H9 (cell line): ENCODE measurements around the gene OR52E1. TPM values are rescaled to one million over a fixed set of nuclear protein-coding genes. Genes with fewer than 3 reads are reported as not detected.

Experiments used
- DNase-seq: peaks from one replicate; pipeline ENCODE4 v3.0.0-alpha.2; 2017
- H2AFZ ChIP-seq: one replicate; pipeline ENCODE4 v1.6.1; 2013; ENCODE audit warnings: mild to moderate bottlenecking, low read length, control low read depth, moderate library complexity
- H2AK5ac ChIP-seq: 2 replicates; pipeline ENCODE4 v1.6.1; 2013; ENCODE audit warnings: low read length, control low read depth, mixed read lengths; ENCODE audit not compliant: insufficient read length
- H2BK120ac ChIP-seq: one replicate; pipeline ENCODE4 v1.6.1; 2013; ENCODE audit warnings: low read depth, mild to moderate bottlenecking, low read length, control low read depth, inconsistent platforms; ENCODE audit not compliant: poor library complexity, severe bottlenecking
- H2BK12ac ChIP-seq: 2 replicates; pipeline ENCODE4 v1.6.1; 2013; ENCODE audit warnings: low read length, control low read depth, mixed read lengths, low read depth; ENCODE audit not compliant: insufficient read length
- H2BK15ac ChIP-seq: 2 replicates; pipeline ENCODE4 v1.6.1; 2013; ENCODE audit warnings: low read depth, low read length, control low read depth
- H2BK20ac ChIP-seq: one replicate; pipeline ENCODE4 v1.6.1; 2013; ENCODE audit warnings: low read depth, mild to moderate bottlenecking, low read length, control low read depth, inconsistent platforms; ENCODE audit not compliant: poor library complexity, severe bottlenecking
- H2BK5ac ChIP-seq: 2 replicates; pipeline ENCODE4 v1.6.1; 2013; ENCODE audit warnings: low read length, control low read depth, mixed read lengths; ENCODE audit not compliant: insufficient read length
- H3K14ac ChIP-seq: 2 replicates; pipeline ENCODE4 v1.6.1; 2013; ENCODE audit warnings: low read length, control low read depth; ENCODE audit not compliant: insufficient read depth
- H3K18ac ChIP-seq: 2 replicates; pipeline ENCODE4 v1.6.1; 2013; ENCODE audit warnings: low read depth, mild to moderate bottlenecking, mixed read lengths, low read length, control low read depth; ENCODE audit not compliant: insufficient read length
- H3K23ac ChIP-seq: 2 replicates; pipeline ENCODE4 v1.6.1; 2013; ENCODE audit warnings: low read length, control low read depth, mixed read lengths, low read depth; ENCODE audit not compliant: insufficient read length
- H3K23me2 ChIP-seq: 2 replicates; pipeline ENCODE4 v1.6.1; 2013; ENCODE audit warnings: low read depth, mild to moderate bottlenecking, mixed read lengths, low read length, control low read depth; ENCODE audit not compliant: insufficient read length, poor library complexity, severe bottlenecking
- H3K27ac ChIP-seq: 2 replicates; pipeline ENCODE4 v1.5.1; 2013; ENCODE audit warnings: low read length, control low read depth, mixed read lengths, low read depth; ENCODE audit not compliant: insufficient read length
- H3K27me3 ChIP-seq: 2 replicates; pipeline ENCODE4 v1.6.1; 2013; ENCODE audit warnings: low read length, control low read depth, inconsistent platforms; ENCODE audit not compliant: insufficient read depth
- H3K4ac ChIP-seq: 2 replicates; pipeline ENCODE4 v1.6.1; 2013; ENCODE audit warnings: low read depth, mild to moderate bottlenecking, control low read depth, inconsistent platforms, low read length, moderate library complexity
- H3K4me1 ChIP-seq: 2 replicates; pipeline ENCODE4 v1.6.1; 2013; ENCODE audit warnings: low read length, control low read depth, inconsistent platforms; ENCODE audit not compliant: insufficient read depth
- H3K4me2 ChIP-seq: 2 replicates; pipeline ENCODE4 v1.6.1; 2013; ENCODE audit warnings: low read length, control low read depth, mixed read lengths; ENCODE audit not compliant: insufficient read length, insufficient read depth
- H3K56ac ChIP-seq: 2 replicates; pipeline ENCODE4 v1.6.1; 2013; ENCODE audit warnings: low read depth, mild to moderate bottlenecking, mixed read lengths, low read length, control low read depth; ENCODE audit not compliant: insufficient read length
- H3K79me1 ChIP-seq: 2 replicates; pipeline ENCODE4 v1.6.1; 2013; ENCODE audit warnings: low read depth, mild to moderate bottlenecking, moderate library complexity, low read length, control low read depth, inconsistent platforms; ENCODE audit not compliant: insufficient read depth, poor library complexity, severe bottlenecking
- H3K79me2 ChIP-seq: 2 replicates; pipeline ENCODE4 v1.6.1; 2013; ENCODE audit warnings: low read length, control low read depth, inconsistent platforms; ENCODE audit not compliant: insufficient read depth
- H3K9ac ChIP-seq: 2 replicates; pipeline ENCODE4 v1.6.1; 2013; ENCODE audit warnings: low read length, control low read depth, mixed read lengths; ENCODE audit not compliant: insufficient read length; ENCODE audit errors: extremely low read depth
- H3K9me3 ChIP-seq: one replicate; pipeline ENCODE4 v1.6.1; 2013; ENCODE audit warnings: low read depth, low read length, inconsistent platforms; ENCODE audit not compliant: control insufficient read depth
- H3T11ph ChIP-seq: one replicate; pipeline ENCODE4 v1.6.1; 2013; ENCODE audit warnings: mild to moderate bottlenecking, low read length, control low read depth, inconsistent platforms
- H4K20me1 ChIP-seq: one replicate; pipeline ENCODE4 v1.6.1; 2013; ENCODE audit not compliant: control insufficient read depth, insufficient read length, insufficient read depth
- H4K5ac ChIP-seq: 2 replicates; pipeline ENCODE4 v1.6.1; 2013; ENCODE audit warnings: low read depth, mild to moderate bottlenecking, mixed read lengths, low read length, control low read depth; ENCODE audit not compliant: insufficient read length
- H4K8ac ChIP-seq: replicated peaks from 2 replicates; pipeline ENCODE4 v1.6.1; 2013; ENCODE audit warnings: low read length, control low read depth, mixed read lengths, low read depth; ENCODE audit not compliant: insufficient read length
- H4K91ac ChIP-seq: 2 replicates; pipeline ENCODE4 v1.6.1; 2013; ENCODE audit warnings: low read depth, mild to moderate bottlenecking, moderate library complexity, mixed read lengths, low read length, control low read depth; ENCODE audit not compliant: insufficient read length
- H3K27ac Mint-ChIP-seq, 3 experiments: 2 replicates in 2 of 3; 3 replicates in 1 of 3; pipeline ENCODE4 v1.8.0; 2020 to 2021; ENCODE audit warnings: mixed read lengths in 3 of 3, mild to moderate bottlenecking in 1 of 3, moderate library complexity in 1 of 3
- H3K27me3 Mint-ChIP-seq: 2 replicates; pipeline ENCODE4 v1.8.0; 2021; ENCODE audit warnings: low read depth, mild to moderate bottlenecking, moderate library complexity, mixed read lengths
- H3K36me3 Mint-ChIP-seq, 3 experiments: 2 replicates in 2 of 3; 3 replicates in 1 of 3; pipeline ENCODE4 v1.8.0; 2020 to 2021; ENCODE audit warnings: low read depth in 3 of 3, mixed read lengths in 3 of 3; ENCODE audit not compliant: insufficient read depth in 1 of 3
- H3K4me1 Mint-ChIP-seq, 2 experiments: 2 replicates each; pipeline ENCODE4 v1.8.0; 2020; ENCODE audit warnings: mixed read lengths in 2 of 2
- H3K4me3 Mint-ChIP-seq, 2 experiments: 2 replicates in 1 of 2; 3 replicates in 1 of 2; pipeline ENCODE4 v1.8.0; 2020 to 2021; ENCODE audit warnings: mild to moderate bottlenecking in 2 of 2, mixed read lengths in 2 of 2, moderate library complexity in 1 of 2
- H3K9me3 Mint-ChIP-seq, 2 experiments: 2 replicates in 1 of 2; 3 replicates in 1 of 2; pipeline ENCODE4 v1.8.0; 2020; ENCODE audit warnings: mild to moderate bottlenecking in 2 of 2, mixed read lengths in 2 of 2, moderate library complexity in 1 of 2
- WGBS: extraction: QIAGEN DNeasy Blood & Tissue Kit; methylation state at CpG from one replicate; pipeline ENCODE4 v1.1.7; 2013; ENCODE audit warnings: missing lambda C conversion rate, low lambda C conversion rate, mixed read lengths; ENCODE audit not compliant: insufficient read length; ENCODE audit errors: extremely low coverage; 5-methylcytosine and 5-hydroxymethylcytosine counted together
- total RNA-seq: library from RNA; stranded (reverse); gene quantifications from 2 replicates; pipeline ENCODE4 v1.2.1, GENCODE V29; 2021
- TF ChIP-seq, protein P1 (sequence below): fragments of 200-600 bp; sonication (generic); conservative IDR thresholded peaks from 3 replicates; pipeline ENCODE4 v1.8.0; 2021; ENCODE audit warnings: antibody characterized with exemption, mild to moderate bottlenecking

OR52E1 gene
- total RNA-seq, 1 experiment from 2014 or later = not detected

DNA sequence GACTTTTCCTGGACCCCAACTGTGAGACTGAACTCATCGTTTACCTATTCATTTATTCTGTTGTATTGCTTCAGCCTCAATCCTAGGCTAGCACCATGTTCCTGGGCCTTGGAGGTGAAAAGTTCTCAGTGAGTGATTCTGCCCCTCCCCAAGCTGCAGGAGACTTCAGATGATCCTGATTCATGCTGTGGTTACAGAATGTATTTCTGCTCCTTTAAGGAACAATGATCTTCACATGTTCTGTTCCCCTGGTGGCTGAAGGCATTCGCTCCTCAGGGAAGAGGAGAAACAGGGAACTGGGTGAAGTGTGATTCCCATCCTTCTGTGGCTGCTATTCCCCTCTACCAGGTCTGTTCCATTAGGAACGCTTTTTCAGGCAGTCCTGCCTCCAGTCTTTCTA is 2.4 kb downstream of the OR52E1 start:
- no peaks in the 10 kb centered on the region for H3K36me3 Mint-ChIP-seq
- H3K23me2 ChIP-seq = no peaks in the 10 kb centered on the region
- H3K27me3 ChIP-seq = no peaks in the 10 kb centered on the region
- no peak overlapping the region for H3K4me3 Mint-ChIP-seq
- no peak overlapping the region for H4K8ac ChIP-seq
- no peak overlapping the region for H3K4me2 ChIP-seq
- H3K4ac ChIP-seq = no peak overlapping the region
- H2BK5ac ChIP-seq = no peak overlapping the region
- H2BK12ac ChIP-seq = no peak overlapping the region
- peaks cover 0 to 3% of the 10 kb centered on the region in 2 experiments; a peak in 1 of 4 replicates for H3K4me1 Mint-ChIP-seq
- no peak overlapping the region for H2BK20ac ChIP-seq
- no peaks in the 10 kb centered on the region; a peak in 1 of 5 replicates for H3K9me3 Mint-ChIP-seq
- H3K27ac ChIP-seq = no peak overlapping the region
- no peak overlapping the region for H3K56ac ChIP-seq
- H2BK120ac ChIP-seq = no peak overlapping the region
- H3T11ph ChIP-seq = no peak overlapping the region
- H3K9ac ChIP-seq = no peak overlapping the region
- H3K9me3 ChIP-seq = no peaks in the 10 kb centered on the region
- H4K91ac ChIP-seq = no peak overlapping the region
- H3K79me1 ChIP-seq = no peaks in the 10 kb centered on the region
- H2AK5ac ChIP-seq = no peak overlapping the region
- no peak overlapping the region for H2BK15ac ChIP-seq
- DNase-seq = no peak
- H2AFZ ChIP-seq = no peak overlapping the region
- H3K27me3 Mint-ChIP-seq = no peaks in the 10 kb centered on the region
- no peak overlapping the region for H3K27ac Mint-ChIP-seq
- no peak overlapping the region for H3K23ac ChIP-seq
- no peak overlapping the region for H4K5ac ChIP-seq
- no peak overlapping the region for H3K18ac ChIP-seq
- no CpG with 5 or more reads among the region's 3 CpGs for WGBS
- no peaks in the 10 kb centered on the region for H4K20me1 ChIP-seq
- H3K79me2 ChIP-seq = no peaks in the 10 kb centered on the region
- TF ChIP-seq, protein P1, sequence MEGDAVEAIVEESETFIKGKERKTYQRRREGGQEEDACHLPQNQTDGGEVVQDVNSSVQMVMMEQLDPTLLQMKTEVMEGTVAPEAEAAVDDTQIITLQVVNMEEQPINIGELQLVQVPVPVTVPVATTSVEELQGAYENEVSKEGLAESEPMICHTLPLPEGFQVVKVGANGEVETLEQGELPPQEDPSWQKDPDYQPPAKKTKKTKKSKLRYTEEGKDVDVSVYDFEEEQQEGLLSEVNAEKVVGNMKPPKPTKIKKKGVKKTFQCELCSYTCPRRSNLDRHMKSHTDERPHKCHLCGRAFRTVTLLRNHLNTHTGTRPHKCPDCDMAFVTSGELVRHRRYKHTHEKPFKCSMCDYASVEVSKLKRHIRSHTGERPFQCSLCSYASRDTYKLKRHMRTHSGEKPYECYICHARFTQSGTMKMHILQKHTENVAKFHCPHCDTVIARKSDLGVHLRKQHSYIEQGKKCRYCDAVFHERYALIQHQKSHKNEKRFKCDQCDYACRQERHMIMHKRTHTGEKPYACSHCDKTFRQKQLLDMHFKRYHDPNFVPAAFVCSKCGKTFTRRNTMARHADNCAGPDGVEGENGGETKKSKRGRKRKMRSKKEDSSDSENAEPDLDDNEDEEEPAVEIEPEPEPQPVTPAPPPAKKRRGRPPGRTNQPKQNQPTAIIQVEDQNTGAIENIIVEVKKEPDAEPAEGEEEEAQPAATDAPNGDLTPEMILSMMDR = 0 out of 3 replicates have a peak, but pooled peaks have one; percentile 14
- H3K4me1 ChIP-seq = peaks cover 3% of the 10 kb centered on the region; the same call in 1 of the 2 replicates
- H3K14ac ChIP-seq = no peak overlapping the region
